Endodermal cell (in vitro differentiated cells): ENCODE data around the gene POGLUT3. TPM values are rescaled to one million over a fixed set of nuclear protein-coding genes. Genes with fewer than 3 reads are reported as not detected.

Experiments
- DNase-seq: peaks from one replicate; pipeline ENCODE4 v3.0.0-alpha.2; 2017
- H3K27ac ChIP-seq: 2 replicates; pipeline ENCODE4 v1.5.1; 2013; ENCODE audit warnings: mild to moderate bottlenecking, low read depth, low read length, moderate library complexity
- H3K27me3 ChIP-seq: 2 replicates; pipeline ENCODE4 v1.6.1; 2013; ENCODE audit warnings: mild to moderate bottlenecking, low read length, moderate library complexity; ENCODE audit not compliant: insufficient read depth, control insufficient read depth, poor library complexity, severe bottlenecking
- H3K36me3 ChIP-seq: 2 replicates; pipeline ENCODE4 v1.7.0; 2013; ENCODE audit warnings: mild to moderate bottlenecking, low read length, moderate library complexity; ENCODE audit not compliant: control insufficient read depth, insufficient read depth
- H3K4me1 ChIP-seq: one replicate; pipeline ENCODE4 v1.7.0; 2013; ENCODE audit warnings: low read length; ENCODE audit not compliant: control insufficient read depth, insufficient read depth
- H3K4me3 ChIP-seq: 2 replicates; pipeline ENCODE4 v1.5.1; 2013; ENCODE audit warnings: mild to moderate bottlenecking, low read length, moderate library complexity
- H3K9ac ChIP-seq: 2 replicates; pipeline ENCODE4 v1.6.1; 2013; ENCODE audit warnings: mild to moderate bottlenecking, low read length, moderate library complexity; ENCODE audit not compliant: poor library complexity, severe bottlenecking; ENCODE audit errors: extremely low read depth
- H3K9me3 ChIP-seq: 2 replicates; pipeline ENCODE4 v1.6.1; 2013; ENCODE audit warnings: mild to moderate bottlenecking, low read length, moderate library complexity; ENCODE audit not compliant: control insufficient read depth
- H3K27ac Mint-ChIP-seq: 2 replicates; pipeline ENCODE4 v1.8.0; 2020; ENCODE audit warnings: mixed read lengths
- H3K27me3 Mint-ChIP-seq: 2 replicates; pipeline ENCODE4 v1.8.0; 2021; ENCODE audit warnings: mild to moderate bottlenecking, mixed read lengths; ENCODE audit not compliant: insufficient read depth
- H3K36me3 Mint-ChIP-seq: 2 replicates; pipeline ENCODE4 v1.8.0; 2020; ENCODE audit warnings: low read depth, mixed read lengths
- H3K4me1 Mint-ChIP-seq: 2 replicates; pipeline ENCODE4 v1.8.0; 2020; ENCODE audit warnings: mixed read lengths
- H3K4me3 Mint-ChIP-seq: 2 replicates; pipeline ENCODE4 v1.8.0; 2020; ENCODE audit warnings: mild to moderate bottlenecking, moderate library complexity, mixed read lengths
- H3K9me3 Mint-ChIP-seq: 2 replicates; pipeline ENCODE4 v1.8.0; 2020; ENCODE audit warnings: mild to moderate bottlenecking, mixed read lengths
- WGBS, 2 experiments: methylation state at CpG; one replicate each; pipeline versions ENCODE4 v1.1.5 to v1.1.7; 2013; ENCODE audit warnings: missing lambda C conversion rate in 2 of 2, mixed read lengths in 1 of 2; ENCODE audit not compliant: insufficient coverage in 1 of 2, insufficient read length in 1 of 2; 5-methylcytosine and 5-hydroxymethylcytosine counted together
- long read RNA-seq, 4 experiments: library from polyadenylated mRNA in 2 of 4; library from RNA in 1 of 4; library from capped mRNA in 1 of 4; stranded (forward) in 3 of 4; unstranded in 1 of 4; transcript quantifications; one replicate each; pipeline ENCODE4 v2.0.0, GENCODE V29; 2020 to 2021; ENCODE audit warnings: inconsistent platforms in 1 of 4
- polyA plus RNA-seq, 2 experiments: library from polyadenylated mRNA; stranded (reverse); fragments of 50-300 nt; gene quantifications; one replicate each; pipeline ENCODE4 v1.2.3, GENCODE V29; 2013
- total RNA-seq, 2 donors: library from RNA; stranded (reverse); fragmentation: NEBNext Ultra II Directional in 1 of 2; extraction: Animal tissue kit (Norgen Biotek cat#: 25700) in 1 of 2; gene quantifications; 2 replicates in 1 of 2; 3 replicates in 1 of 2; pipeline ENCODE4 v1.2.1, GENCODE V29; 2021
- TF ChIP-seq, protein P1 (sequence below): fragments of 200-600 bp; sonication (generic); conservative IDR thresholded peaks from 2 replicates; pipeline ENCODE4 v1.5.0; 2021; ENCODE audit warnings: antibody characterized with exemption, mild to moderate bottlenecking

The POGLUT3 gene, protein sequence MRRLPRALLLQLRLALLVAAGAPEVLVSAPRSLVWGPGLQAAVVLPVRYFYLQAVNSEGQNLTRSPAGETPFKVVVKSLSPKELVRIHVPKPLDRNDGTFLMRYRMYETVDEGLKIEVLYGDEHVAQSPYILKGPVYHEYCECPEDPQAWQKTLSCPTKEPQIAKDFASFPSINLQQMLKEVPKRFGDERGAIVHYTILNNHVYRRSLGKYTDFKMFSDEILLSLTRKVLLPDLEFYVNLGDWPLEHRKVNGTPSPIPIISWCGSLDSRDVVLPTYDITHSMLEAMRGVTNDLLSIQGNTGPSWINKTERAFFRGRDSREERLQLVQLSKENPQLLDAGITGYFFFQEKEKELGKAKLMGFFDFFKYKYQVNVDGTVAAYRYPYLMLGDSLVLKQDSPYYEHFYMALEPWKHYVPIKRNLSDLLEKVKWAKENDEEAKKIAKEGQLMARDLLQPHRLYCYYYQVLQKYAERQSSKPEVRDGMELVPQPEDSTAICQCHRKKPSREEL
- 10 to 100 TPM; 22.0 to 28.7 TPM for total RNA-seq
- 32.1 TPM for polyA plus RNA-seq (2013, experiment 1 of 2)
- polyA plus RNA-seq (2013, experiment 2 of 2): 35.6 TPM
- long read RNA-seq, experiment 1, full-length matches to known transcripts: 2 of 8 reads
- long read RNA-seq, experiment 1, partial matches to known transcripts: 0 of 8 reads
- long read RNA-seq, experiment 1, other reads (novel, unspliced or antisense): 6 of 8 reads
- long read RNA-seq, experiment 2, full-length matches to known transcripts: 37 of 49 reads
- long read RNA-seq, experiment 2, partial matches to known transcripts: 6 of 49 reads
- long read RNA-seq, experiment 2, other reads (novel, unspliced or antisense): 6 of 49 reads
- long read RNA-seq, experiment 3, full-length matches to known transcripts: 52 of 66 reads
- long read RNA-seq, experiment 3, partial matches to known transcripts: 2 of 66 reads
- long read RNA-seq, experiment 3, other reads (novel, unspliced or antisense): 12 of 66 reads
- long read RNA-seq, experiment 4, partial matches to known transcripts: 0 of 1 reads
- long read RNA-seq, experiment 4, other reads (novel, unspliced or antisense): 1 of 1 reads

- H3K9me3 Mint-ChIP-seq: no peaks in the 10 kb centered on the region
- H3K36me3 Mint-ChIP-seq: no peaks in the 10 kb centered on the region
- DNase-seq: peak; percentile 86
- peak within 1 kb of the TSS; percentile 78 for H3K4me3 ChIP-seq
- H3K4me1 ChIP-seq: no peaks in the 10 kb centered on the region
- no peaks in the 10 kb centered on the region for H3K36me3 ChIP-seq
- peak within 1 kb of the TSS; percentile 99 for H3K27ac Mint-ChIP-seq
- TF ChIP-seq, protein P1, sequence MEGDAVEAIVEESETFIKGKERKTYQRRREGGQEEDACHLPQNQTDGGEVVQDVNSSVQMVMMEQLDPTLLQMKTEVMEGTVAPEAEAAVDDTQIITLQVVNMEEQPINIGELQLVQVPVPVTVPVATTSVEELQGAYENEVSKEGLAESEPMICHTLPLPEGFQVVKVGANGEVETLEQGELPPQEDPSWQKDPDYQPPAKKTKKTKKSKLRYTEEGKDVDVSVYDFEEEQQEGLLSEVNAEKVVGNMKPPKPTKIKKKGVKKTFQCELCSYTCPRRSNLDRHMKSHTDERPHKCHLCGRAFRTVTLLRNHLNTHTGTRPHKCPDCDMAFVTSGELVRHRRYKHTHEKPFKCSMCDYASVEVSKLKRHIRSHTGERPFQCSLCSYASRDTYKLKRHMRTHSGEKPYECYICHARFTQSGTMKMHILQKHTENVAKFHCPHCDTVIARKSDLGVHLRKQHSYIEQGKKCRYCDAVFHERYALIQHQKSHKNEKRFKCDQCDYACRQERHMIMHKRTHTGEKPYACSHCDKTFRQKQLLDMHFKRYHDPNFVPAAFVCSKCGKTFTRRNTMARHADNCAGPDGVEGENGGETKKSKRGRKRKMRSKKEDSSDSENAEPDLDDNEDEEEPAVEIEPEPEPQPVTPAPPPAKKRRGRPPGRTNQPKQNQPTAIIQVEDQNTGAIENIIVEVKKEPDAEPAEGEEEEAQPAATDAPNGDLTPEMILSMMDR: peak; percentile 29
- H3K27me3 Mint-ChIP-seq: peaks cover 14% of the 10 kb centered on the region
- H3K27me3 ChIP-seq: peaks cover 5% of the 10 kb centered on the region
- H3K9me3 ChIP-seq: no peaks in the 10 kb centered on the region
- H3K4me1 Mint-ChIP-seq: peaks cover 18% of the 10 kb centered on the region
- peak within 1 kb of the TSS; percentile 75 for H3K9ac ChIP-seq
- H3K27ac ChIP-seq: peak within 1 kb of the TSS; percentile 81
- WGBS, 2 experiments: 4 to 5% methylated on average over 20 to 84 of the region's 84 CpGs
- H3K4me3 Mint-ChIP-seq: peak within 1 kb of the TSS; percentile 87
Observed at GRCh38 chr11:108498046-108498815, at the start of gene POGLUT3. Gene POGLUT3 (minus strand): TSS chr11:108498384. CDS start chr11:108498366, 18 bp downstream.

GRCh38 chr11:108545909-108546501 lies 47.8 kb upstream of the POGLUT3 start:
- H3K9me3 Mint-ChIP-seq: no peaks in the 10 kb centered on the region
- TF ChIP-seq, protein P1: no peak
- no peak overlapping the region for H3K27ac ChIP-seq

More at GRCh38 chr11:108545909-108546501, 47.8 kb upstream of the POGLUT3 start:
- H3K27ac Mint-ChIP-seq: no peak overlapping the region
- Histone ChIP-seq H3K9me3 (no peaks in the 10 kb centered on the region), H3K27me3 (no peaks in the 10 kb centered on the region), H3K36me3 (peaks cover 6% of the 10 kb centered on the region), H3K4me3 (no peak overlapping the region), H3K9ac (no peak overlapping the region), H3K4me1 (peaks cover 7% of the 10 kb centered on the region)
- 84 to 91% methylated on average over 5 of the region's 5 CpGs for WGBS, 2 experiments
- H3K27me3 Mint-ChIP-seq: no peaks in the 10 kb centered on the region
- DNase-seq: no peak
- no peaks in the 10 kb centered on the region for H3K36me3 Mint-ChIP-seq
- no peak overlapping the region for H3K4me3 Mint-ChIP-seq
- peaks cover 33% of the 10 kb centered on the region for H3K4me1 Mint-ChIP-seq
